K562 (cell line): Measurements from ENCODE around the gene OR9A2. TPM values are rescaled to one million over a fixed set of nuclear protein-coding genes. Genes with fewer than 3 reads are reported as not detected.

Experiments used
- SIRT6 ChIP-seq: IDR thresholded peaks from one replicate; pipeline ENCODE4 v1.6.1; 2012; ENCODE audit warnings: low read depth, mild to moderate bottlenecking, control low read depth, inconsistent platforms, low read length, moderate library complexity
- TRIM28 ChIP-seq: fragments of 450-650 bp; IDR thresholded peaks from 2 replicates; pipeline ENCODE4 v1.6.1; 2017
- XRCC3 ChIP-seq: fragments of 450-650 bp; IDR thresholded peaks from 2 replicates; pipeline ENCODE4 v1.6.1; 2017; ENCODE audit warnings: mild to moderate bottlenecking, moderate library complexity
- polyA plus RNA-seq, 8 experiments: library from polyadenylated mRNA; depleted of rRNA in 4 of 8; stranded (reverse) in 5 of 8; unstranded in 3 of 8; fragments of >200 nt; fragmentation: Nextera tagmentation in 2 of 8; fragmentation: Illumina TruSeq in 1 of 8; extraction: Ambion mirVana in 2 of 8; extraction: Trizol in 1 of 8; gene quantifications; 2 replicates each; pipeline versions ENCODE4 v1.2.1 to v1.2.3, GENCODE V29; 2011 to 2014; ENCODE audit warnings: inconsistent platforms in 1 of 8, missing spikeins in 1 of 8
- total RNA-seq, 7 experiments: library from RNA; depleted of rRNA in 6 of 7; stranded (reverse); fragments of >200 nt in 6 of 7; fragmentation: Illumina TruSeq in 2 of 7; extraction: Trizol in 2 of 7; gene quantifications; 2 replicates each; pipeline versions ENCODE4 v1.2.1 to v1.2.3, GENCODE V29; 2011 to 2021; ENCODE audit warnings: low replicate concordance in 1 of 7
- TF ChIP-seq, protein P1 (sequence below), 2 experiments: fragments of 450-650 bp; formaldehyde crosslinking in 1 of 2; IDR thresholded peaks; 2 replicates each; pipeline versions ENCODE4 v1.4.0 to v1.6.1; 2014 to 2020; ENCODE audit warnings: mild to moderate bottlenecking in 2 of 2, borderline replicate concordance in 1 of 2, low read depth in 1 of 2

The OR9A2 gene
- total and polyA plus RNA-seq, 9 of the 15 experiments (the other 6 are each of a cell fraction or from before 2014, with no cell fraction given), result not detected

DNA sequence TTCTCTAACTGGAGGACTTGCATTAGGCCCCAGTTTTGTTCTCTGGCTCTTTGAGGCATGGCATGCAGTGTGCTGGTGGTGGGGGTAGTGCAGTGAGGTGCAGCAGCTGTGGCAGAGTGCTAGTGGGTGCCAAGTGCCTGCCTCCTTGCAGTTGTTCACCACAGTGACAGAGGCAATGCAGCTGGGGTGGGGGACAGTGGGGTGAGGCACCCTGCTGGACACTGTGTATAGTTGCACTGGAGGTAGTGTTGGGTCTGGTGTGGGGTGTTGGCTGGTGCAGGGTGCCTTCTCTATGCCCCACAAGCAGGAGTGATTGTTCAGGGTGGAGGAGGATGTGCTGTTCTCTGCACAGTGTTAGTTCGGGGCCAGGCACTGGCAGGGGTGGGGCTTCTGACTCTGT lies 43.1 kb downstream of the OR9A2 start (continued):
- TF ChIP-seq, protein P1, sequence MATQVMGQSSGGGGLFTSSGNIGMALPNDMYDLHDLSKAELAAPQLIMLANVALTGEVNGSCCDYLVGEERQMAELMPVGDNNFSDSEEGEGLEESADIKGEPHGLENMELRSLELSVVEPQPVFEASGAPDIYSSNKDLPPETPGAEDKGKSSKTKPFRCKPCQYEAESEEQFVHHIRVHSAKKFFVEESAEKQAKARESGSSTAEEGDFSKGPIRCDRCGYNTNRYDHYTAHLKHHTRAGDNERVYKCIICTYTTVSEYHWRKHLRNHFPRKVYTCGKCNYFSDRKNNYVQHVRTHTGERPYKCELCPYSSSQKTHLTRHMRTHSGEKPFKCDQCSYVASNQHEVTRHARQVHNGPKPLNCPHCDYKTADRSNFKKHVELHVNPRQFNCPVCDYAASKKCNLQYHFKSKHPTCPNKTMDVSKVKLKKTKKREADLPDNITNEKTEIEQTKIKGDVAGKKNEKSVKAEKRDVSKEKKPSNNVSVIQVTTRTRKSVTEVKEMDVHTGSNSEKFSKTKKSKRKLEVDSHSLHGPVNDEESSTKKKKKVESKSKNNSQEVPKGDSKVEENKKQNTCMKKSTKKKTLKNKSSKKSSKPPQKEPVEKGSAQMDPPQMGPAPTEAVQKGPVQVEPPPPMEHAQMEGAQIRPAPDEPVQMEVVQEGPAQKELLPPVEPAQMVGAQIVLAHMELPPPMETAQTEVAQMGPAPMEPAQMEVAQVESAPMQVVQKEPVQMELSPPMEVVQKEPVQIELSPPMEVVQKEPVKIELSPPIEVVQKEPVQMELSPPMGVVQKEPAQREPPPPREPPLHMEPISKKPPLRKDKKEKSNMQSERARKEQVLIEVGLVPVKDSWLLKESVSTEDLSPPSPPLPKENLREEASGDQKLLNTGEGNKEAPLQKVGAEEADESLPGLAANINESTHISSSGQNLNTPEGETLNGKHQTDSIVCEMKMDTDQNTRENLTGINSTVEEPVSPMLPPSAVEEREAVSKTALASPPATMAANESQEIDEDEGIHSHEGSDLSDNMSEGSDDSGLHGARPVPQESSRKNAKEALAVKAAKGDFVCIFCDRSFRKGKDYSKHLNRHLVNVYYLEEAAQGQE (IDR thresholded peaks at IDR 0.05; ENCODE audit: borderline replicate concordance), result peak; percentile 13; the same call in 1 of the 2 replicates
- TF ChIP-seq, protein P1 (CRISPR knock-in tag; IDR thresholded peaks at IDR 0.05; ENCODE audit: low read depth), result no peak
- TF ChIP-seq TRIM28 (no peak), SIRT6 (no peak), XRCC3 (no peak)
